PC-3 (cell line): ENCODE data around the gene RNF121.

Experiments
- EZH2 ChIP-seq: fragments of 300-600 bp; sonication (generic); IDR thresholded peaks from one replicate; pipeline ENCODE4 v1.6.1; 2017; ENCODE audit warnings: antibody characterized with exemption, mild to moderate bottlenecking, low read length; ENCODE audit not compliant: unreplicated experiment
- TF ChIP-seq, protein P1 (sequence below): fragments of 300-600 bp; sonication (generic); conservative IDR thresholded peaks from 2 replicates; pipeline ENCODE4 v1.5.1; 2017; ENCODE audit warnings: antibody characterized with exemption, low read depth, mild to moderate bottlenecking, low read length

GRCh38 chr11:71946144-71946571 lies 17.3 kb downstream of the RNF121 start:
- TF ChIP-seq, protein P1, sequence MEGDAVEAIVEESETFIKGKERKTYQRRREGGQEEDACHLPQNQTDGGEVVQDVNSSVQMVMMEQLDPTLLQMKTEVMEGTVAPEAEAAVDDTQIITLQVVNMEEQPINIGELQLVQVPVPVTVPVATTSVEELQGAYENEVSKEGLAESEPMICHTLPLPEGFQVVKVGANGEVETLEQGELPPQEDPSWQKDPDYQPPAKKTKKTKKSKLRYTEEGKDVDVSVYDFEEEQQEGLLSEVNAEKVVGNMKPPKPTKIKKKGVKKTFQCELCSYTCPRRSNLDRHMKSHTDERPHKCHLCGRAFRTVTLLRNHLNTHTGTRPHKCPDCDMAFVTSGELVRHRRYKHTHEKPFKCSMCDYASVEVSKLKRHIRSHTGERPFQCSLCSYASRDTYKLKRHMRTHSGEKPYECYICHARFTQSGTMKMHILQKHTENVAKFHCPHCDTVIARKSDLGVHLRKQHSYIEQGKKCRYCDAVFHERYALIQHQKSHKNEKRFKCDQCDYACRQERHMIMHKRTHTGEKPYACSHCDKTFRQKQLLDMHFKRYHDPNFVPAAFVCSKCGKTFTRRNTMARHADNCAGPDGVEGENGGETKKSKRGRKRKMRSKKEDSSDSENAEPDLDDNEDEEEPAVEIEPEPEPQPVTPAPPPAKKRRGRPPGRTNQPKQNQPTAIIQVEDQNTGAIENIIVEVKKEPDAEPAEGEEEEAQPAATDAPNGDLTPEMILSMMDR = no peak
- TF ChIP-seq EZH2 = no peak
